Activated T-cell treated with anti-CD3 and anti-CD28 coated beads, Interleukin-2, amount 50 U/mL, for 48 hours (primary cell): Measurements from ENCODE around the gene ARRDC3.
A peak's percentile ranks its signal among the peaks of the same experiment; 100 is the strongest.
"Not testable (repeated sequence)": the region's sequence is repeated elsewhere in the genome, so short reads cannot be mapped to it uniquely, and the experiment has no call there.

Experiments used
- DNase-seq, 2 experiments: peaks; one replicate each; pipeline ENCODE4 v3.0.0-alpha.2; 2020

The ARRDC3 gene

DNA sequence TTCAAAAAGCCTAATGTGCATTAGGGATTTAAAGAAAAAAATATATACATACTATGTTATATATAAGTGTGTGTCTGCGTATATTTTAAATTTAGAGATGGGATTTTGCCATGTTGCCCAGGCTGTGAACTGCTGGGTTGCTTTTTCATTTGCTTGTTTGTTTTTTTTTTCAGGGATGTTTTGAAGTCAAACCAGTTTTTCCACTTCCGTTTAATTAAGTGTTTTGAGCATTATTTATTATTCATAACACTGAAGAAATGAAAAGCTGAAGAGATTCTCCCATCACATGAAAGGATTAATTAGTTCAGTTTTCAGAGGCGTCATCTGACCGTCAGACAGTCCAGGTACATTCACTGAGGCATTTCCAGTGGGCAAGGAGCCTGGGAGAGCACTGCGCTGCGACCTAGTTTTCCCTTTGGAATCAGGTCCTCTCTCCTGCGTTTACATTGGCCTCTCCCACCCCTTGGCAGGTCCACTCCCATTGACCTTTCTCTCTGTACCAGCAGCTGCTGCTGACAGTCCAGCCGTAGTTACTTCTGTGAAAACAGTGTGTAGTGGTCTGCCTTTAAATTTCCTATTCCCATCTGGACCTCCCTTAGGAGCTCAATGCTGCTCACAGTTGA lies 26.0 kb downstream of the ARRDC3 start:
- no peak for DNase-seq

DNA sequence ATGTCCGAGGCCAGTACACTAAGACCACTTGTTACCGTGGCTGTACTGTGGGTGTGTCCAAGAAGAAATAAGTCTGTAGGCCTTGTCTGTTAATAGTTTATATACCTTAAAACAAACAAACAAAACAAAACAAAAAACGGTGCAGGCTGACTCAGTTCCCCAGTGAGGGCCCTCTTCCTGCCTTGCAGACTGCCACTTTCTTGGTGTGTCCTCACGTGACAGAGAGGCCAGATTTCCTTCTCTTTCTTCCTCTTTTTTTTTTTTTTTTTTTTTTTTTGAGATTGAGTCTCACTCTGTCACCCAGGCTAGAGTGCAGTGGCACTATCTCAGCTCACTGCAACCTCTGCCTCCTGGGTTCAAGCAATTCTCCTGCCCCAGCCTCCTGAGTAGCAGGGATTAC lies 28.2 kb downstream of the ARRDC3 start:
- DNase-seq: not testable (repeated sequence)

DNA sequence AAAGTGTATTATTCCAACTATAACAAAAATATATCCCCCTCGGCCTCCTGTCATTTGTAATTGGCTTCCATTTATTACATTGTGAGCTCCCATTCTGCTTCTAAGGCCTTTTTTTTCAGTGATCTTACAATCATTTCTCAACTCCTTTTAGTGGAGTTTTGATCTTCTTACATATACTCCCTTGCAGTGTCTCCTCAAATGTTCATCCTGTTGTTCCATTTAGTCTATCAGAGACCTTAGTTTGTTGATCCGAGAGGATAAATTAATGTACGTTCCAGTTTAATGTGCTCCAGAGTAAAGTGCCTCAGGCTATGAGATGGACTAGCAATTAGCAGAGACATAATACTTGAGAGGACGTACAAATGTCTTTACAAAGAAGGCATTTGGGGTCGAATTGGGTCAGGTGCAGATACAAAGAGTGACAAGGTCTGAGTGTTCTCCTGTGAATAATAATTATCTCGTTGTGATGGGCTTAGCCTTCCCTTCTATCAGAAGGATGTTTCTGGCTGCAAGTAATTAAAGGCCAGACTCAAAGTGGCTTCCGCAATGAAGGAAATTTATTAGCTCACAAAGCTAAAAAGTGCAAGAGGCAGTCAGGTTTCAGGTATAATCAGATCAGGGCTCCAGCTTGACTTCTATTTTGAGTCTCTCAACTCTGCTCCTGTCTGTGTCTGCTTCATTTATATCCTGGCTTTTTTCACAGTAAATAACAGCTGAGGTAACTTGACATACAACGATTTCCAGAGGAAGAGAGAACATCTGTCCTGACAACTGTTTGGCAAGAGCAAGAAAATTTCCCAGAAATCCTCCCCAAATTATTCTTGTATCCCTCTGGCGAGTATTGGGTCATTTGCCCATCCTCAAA lies 30.1 kb downstream of the ARRDC3 start:
- DNase-seq: no peak

DNA sequence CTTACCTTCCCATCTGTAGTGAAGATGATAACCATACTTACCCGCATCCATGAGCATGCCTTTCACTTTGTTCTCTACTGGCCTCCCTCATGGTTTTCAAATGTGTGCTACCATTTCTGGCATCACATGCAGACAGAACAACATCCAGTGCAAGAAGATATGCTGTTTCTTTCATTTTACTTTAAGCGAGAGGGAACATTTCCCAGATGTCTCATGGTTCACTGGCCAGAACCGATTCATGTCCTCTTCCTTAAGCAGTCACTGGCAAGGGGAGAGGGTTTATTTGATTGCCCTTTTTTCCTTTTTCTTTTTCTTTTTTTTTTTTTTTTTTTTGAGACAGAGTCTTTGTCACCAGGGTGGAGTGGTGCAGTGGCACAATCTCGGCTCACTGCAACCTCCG lies 37.7 kb downstream of the ARRDC3 start:
- DNase-seq: no peak

DNA sequence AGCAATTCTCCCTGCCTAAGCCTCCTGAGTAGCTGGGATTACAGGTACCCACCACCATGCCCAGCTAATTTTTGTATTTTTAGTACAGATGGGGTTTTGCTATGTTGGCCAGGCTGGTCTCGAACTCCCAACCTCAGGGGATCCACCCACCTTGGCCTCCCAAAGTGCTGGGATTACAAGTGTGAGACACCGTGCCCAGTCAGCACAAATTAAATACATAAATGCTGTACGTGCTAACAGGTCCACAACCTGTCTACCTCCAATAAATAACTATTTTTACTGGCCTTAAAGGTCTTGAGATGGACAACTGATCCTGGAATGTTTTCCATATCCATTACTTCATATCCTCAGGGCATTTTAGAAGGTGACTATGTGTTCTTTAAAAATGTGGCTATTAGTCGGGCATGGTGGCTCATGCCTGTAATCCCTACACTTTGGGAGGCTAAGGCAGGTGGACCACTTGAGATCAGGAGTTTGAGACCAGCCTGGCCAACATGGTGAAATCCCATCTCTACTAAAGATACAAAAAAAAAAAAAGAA lies 38.4 kb downstream of the ARRDC3 start:
- DNase-seq: not testable (repeated sequence)

- DNase-seq: no peak
These were observed 39.2 kb downstream of the ARRDC3 start for GRCh38 chr5:91343916-91344315.

DNA sequence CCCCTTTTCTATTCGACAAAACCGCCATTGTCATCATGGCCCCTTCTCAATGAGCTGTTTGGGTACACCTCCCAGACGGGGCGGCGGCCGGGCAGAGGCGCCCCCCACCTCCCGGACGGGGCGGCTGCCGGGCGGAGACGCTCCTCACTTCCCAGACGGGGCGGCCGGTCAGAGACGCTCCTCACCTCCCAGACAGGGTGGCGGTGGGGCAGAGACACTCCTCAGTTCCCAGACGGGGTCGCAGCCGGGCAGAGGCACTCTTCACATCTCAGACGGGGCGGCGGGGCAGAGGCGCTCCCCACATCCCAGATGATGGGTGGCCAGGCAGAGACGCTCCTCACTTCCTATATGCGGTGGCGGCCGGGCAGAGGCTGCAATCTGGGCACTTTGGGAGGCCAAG lies 40.2 kb downstream of the ARRDC3 start:
- not testable (repeated sequence) for DNase-seq

GRCh38 chr5:91341154-91341553 lies 42.0 kb downstream of the ARRDC3 start:
- no peak for DNase-seq

DNA sequence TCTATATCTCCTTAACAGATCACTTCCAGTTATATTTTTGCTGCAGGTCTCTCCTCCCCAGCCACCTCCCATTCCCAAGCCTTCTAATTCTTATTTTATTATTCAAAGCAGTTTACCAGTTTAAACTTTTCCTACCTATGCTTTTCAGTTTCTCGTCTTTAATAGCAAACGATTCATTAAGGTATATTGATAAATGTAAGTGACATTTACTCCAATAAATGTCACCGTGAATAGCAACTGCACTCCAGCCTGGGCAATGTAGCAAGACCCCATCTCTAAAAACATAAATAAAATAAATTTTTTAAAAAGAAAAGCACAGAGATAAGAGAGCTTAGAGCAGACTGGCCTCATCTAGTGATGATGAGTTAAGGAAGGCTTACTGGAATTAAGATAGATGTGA lies 42.6 kb downstream of the ARRDC3 start:
- no peak for DNase-seq

- DNase-seq: no peak
These were observed 43.9 kb downstream of the ARRDC3 start for GRCh38 chr5:91339063-91339705.

- peak; percentile 33 to 35 for DNase-seq
These were observed 50.7 kb downstream of the ARRDC3 start for GRCh38 chr5:91332267-91333045.

DNA sequence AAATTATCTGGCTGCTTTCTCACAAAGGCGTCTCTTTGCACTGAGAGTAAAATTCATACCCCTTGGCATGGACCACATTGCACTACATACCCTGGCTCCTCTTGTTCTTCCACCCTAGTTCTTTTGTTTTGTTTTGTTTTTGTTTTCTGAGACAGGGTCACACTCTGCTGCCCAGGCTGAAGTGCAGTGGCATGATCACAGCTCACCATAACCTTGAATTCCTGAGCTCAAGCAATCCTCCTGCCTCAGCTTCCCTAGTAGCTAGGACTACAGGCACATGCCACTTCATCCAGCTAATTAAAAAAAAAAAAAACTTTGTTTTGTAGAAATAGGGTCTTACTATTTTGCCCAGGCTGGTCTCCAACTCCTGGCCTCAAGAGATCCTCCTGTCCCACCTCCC lies 51.4 kb downstream of the ARRDC3 start:
- DNase-seq: no peak

DNA sequence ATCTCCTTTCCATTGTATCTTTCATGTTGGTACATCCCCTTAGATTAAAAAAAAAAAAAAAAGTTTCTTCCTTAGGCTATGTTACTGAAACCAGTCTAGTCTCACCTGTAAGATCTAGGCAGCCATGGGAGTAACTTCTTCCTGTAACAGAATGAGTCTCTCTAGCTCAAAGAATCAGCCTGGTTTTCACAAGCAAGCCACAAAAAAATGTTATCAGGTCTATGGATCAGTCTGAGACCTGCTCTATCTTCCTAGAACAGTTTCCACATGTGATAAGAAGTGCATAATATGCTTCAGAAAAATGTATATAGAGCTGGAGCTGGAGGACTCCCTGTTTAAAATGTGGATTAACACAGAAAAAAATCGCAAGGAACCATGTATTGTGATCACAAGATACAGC lies 53.8 kb downstream of the ARRDC3 start:
- no peak for DNase-seq

DNA sequence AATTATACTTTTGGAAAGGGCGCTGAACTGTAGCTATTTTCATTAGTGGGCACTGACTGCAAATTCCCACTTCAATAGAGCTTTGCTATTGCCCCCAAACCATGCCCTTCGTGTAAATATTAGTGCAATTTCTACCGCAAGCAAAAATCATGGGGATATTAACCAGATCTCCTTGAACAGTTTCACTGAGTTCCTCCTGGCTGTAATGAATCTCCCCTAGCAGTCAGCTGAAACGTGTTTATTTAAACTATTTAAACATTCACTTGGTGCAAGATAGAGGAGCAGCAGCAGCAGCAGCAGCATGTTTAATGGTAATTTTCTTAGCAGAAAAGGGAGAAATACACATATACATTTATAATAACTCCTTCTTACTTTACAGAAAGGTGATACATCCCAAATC lies 54.4 kb downstream of the ARRDC3 start:
- no peak for DNase-seq

GRCh38 chr5:91322981-91323380 lies 60.1 kb downstream of the ARRDC3 start:
- DNase-seq: not testable (repeated sequence)

GRCh38 chr5:91319667-91320066 lies 63.5 kb downstream of the ARRDC3 start:
- no peak for DNase-seq

- DNase-seq: peak; percentile 35 to 49
These were observed 64.4 kb downstream of the ARRDC3 start for GRCh38 chr5:91318724-91319123.
